Kidney (tissue), 14 donors: ENCODE results near the gene DDX5. TPM values are rescaled to one million over a fixed set of nuclear protein-coding genes. Genes with fewer than 3 reads are reported as not detected.
"Not testable (repeated sequence)": the region's sequence is repeated elsewhere in the genome, so short reads cannot be mapped to it uniquely, and the experiment has no call there.

Experiments used
- DNase-seq, 5 donors: peaks; one replicate each; pipeline ENCODE4 v3.0.0-alpha.2; 2013 to 2020
- FAIRE-seq: peaks from 2 replicates; lab custom pipeline; 2012; peaks lifted over from hg19 to GRCh38; lab: Jason Lieb, UNC
- H3K27ac ChIP-seq, 2 donors: one replicate each; pipeline ENCODE4 v1.7.0; 2013; ENCODE audit warnings: low read depth in 2 of 2, low read length in 2 of 2, inconsistent platforms in 1 of 2
- H3K27me3 ChIP-seq: one replicate; pipeline ENCODE4 v1.7.1; 2013; ENCODE audit warnings: low read length, inconsistent platforms; ENCODE audit not compliant: control insufficient read depth, insufficient read depth
- H3K36me3 ChIP-seq, 3 donors: one replicate each; pipeline versions ENCODE4 v1.7.0 to v1.7.1; 2013; ENCODE audit warnings: low read length in 3 of 3, control low read depth in 1 of 3, inconsistent platforms in 1 of 3; ENCODE audit not compliant: insufficient read depth in 3 of 3, control insufficient read depth in 2 of 3
- H3K4me1 ChIP-seq, 3 donors: one replicate each; pipeline versions ENCODE4 v1.7.0 to v1.7.1; 2013; ENCODE audit warnings: low read length in 3 of 3, inconsistent platforms in 1 of 3, low read depth in 1 of 3; ENCODE audit not compliant: control insufficient read depth in 2 of 3, insufficient read depth in 2 of 3
- H3K4me3 ChIP-seq, 3 donors: one replicate each; pipeline versions ENCODE4 v1.7.0 to v1.8.1; 2013; ENCODE audit warnings: low read length in 3 of 3, control low read depth in 1 of 3, inconsistent platforms in 1 of 3
- H3K9ac ChIP-seq, 3 donors: one replicate each; pipeline versions ENCODE4 v1.7.0 to v1.7.1; 2013; ENCODE audit warnings: low read length in 3 of 3, control low read depth in 1 of 3, inconsistent platforms in 1 of 3
- H3K9me3 ChIP-seq, 3 donors: one replicate each; pipeline versions ENCODE4 v1.7.0 to v1.7.1; 2013; ENCODE audit warnings: low read length in 3 of 3, control low read depth in 1 of 3, inconsistent platforms in 1 of 3; ENCODE audit not compliant: control insufficient read depth in 2 of 3, insufficient read depth in 1 of 3
- CTCF ChIP-seq: IDR thresholded peaks from 3 replicates; pipeline ENCODE4 v1.5.1; 2012; ENCODE audit warnings: mild to moderate bottlenecking, moderate library complexity, borderline replicate concordance; ENCODE audit not compliant: insufficient read depth; ENCODE audit errors: extremely low read depth
- intact Hi-C: fragments of 100-400 bp; cut with DNase I; formaldehyde crosslinking; loops from one replicate; pipeline ENCODE4 v1.11.1; 2022
- polyA plus RNA-seq: library from polyadenylated mRNA; stranded (reverse); fragments of 350-450 nt; fragmentation: Illumina TruSeq; extraction: RNeasy Lipid Tissue Mini Kit (QIAGEN cat#74804); gene quantifications from one replicate; pipeline ENCODE4 v1.2.3, GENCODE V29; 2014; ENCODE audit warnings: low read depth, low replicate concordance; ENCODE audit not compliant: insufficient read depth
- total RNA-seq: library from RNA; stranded (reverse); fragmentation: NEBNext Ultra II Directional; extraction: Animal tissue kit (Norgen Biotek cat#: 25700); gene quantifications from one replicate; pipeline ENCODE4 v1.2.1, GENCODE V29; 2021
- donor health status: control.
- donor health status: control.
- donor health status: control.
- donor health status: control.
- donor health status: control.
- donor health status: DM: yes; HTN: yes; CAD: no.
- donor health status: Normal renal cell carcinoma (clear cell type).

DDX5 gene
- total and polyA plus RNA-seq, 2 donors from 2014 or later: 343 to 769 TPM

GRCh38 chr17:64466019-64466735 is 39.9 kb downstream of the DDX5 start:
- H3K9me3 ChIP-seq: no peaks in the 10 kb centered on the region
- TF ChIP-seq CTCF: no peak
- no peak for FAIRE-seq
- intact Hi-C loops: no loop called here
- DNase-seq: no peak
- no peak overlapping the region for H3K27ac ChIP-seq
- H3K4me3 ChIP-seq: no peak overlapping the region
- H3K36me3 ChIP-seq: no peaks in the 10 kb centered on the region
- H3K9ac ChIP-seq: no peak overlapping the region
- no peaks in the 10 kb centered on the region for H3K27me3 ChIP-seq
- H3K4me1 ChIP-seq: no peaks in the 10 kb centered on the region

GRCh38 chr17:64461788-64462187 is 44.3 kb downstream of the DDX5 start:
- FAIRE-seq (no peak), DNase-seq (no peak)
- Histone ChIP-seq H3K27me3 (no peaks in the 10 kb centered on the region), H3K27ac (no peak overlapping the region), H3K9me3 (no peaks in the 10 kb centered on the region), H3K9ac (no peak overlapping the region), H3K4me1 (peaks cover 0 to 2% (median 0%) of the 10 kb centered on the region in 3 donors), H3K36me3 (no peaks in the 10 kb centered on the region), H3K4me3 (no peak overlapping the region)
- no peak for TF ChIP-seq CTCF
- intact Hi-C loops: no loop called here

- no peak for TF ChIP-seq CTCF
- Histone ChIP-seq H3K9ac (no peak overlapping the region), H3K4me3 (no peak overlapping the region), H3K4me1 (peaks cover 0 to 2% (median 0%) of the 10 kb centered on the region in 3 donors), H3K36me3 (no peaks in the 10 kb centered on the region), H3K27me3 (no peaks in the 10 kb centered on the region), H3K27ac (no peak overlapping the region), H3K9me3 (no peaks in the 10 kb centered on the region)
- no peak for FAIRE-seq
- intact Hi-C loops: no loop called here
- DNase-seq: peak in 3 of 5 donors; percentile 10 to 79 (median 66)
These were observed 45.1 kb downstream of the DDX5 start for GRCh38 chr17:64460955-64461354.

GRCh38 chr17:64459818-64460217 is 46.3 kb downstream of the DDX5 start:
- H3K9ac ChIP-seq, H3K4me1 ChIP-seq, H3K27ac ChIP-seq, H3K27me3 ChIP-seq, H3K4me3 ChIP-seq, FAIRE-seq, H3K36me3 ChIP-seq, intact Hi-C loops, H3K9me3 ChIP-seq, DNase-seq: not testable (repeated sequence)
